ENCODE results near the gene BABAM2. TPM values are rescaled to one million over a fixed set of nuclear protein-coding genes. Genes with fewer than 3 reads are reported as not detected.

The BABAM2 gene
- total and polyA plus RNA-seq, 2 experiments from 2014 or later: 31.8 to 83.3 TPM

- no peaks in the 10 kb centered on the region for H3K4me1 ChIP-seq (ENCODE audit: low read depth)
- no peak for DNase-seq (ENCODE audit: low read depth in 1 of 2, low spot score in 1 of 2)
- H3K9me3 ChIP-seq (ENCODE audit: low read depth): no peaks in the 10 kb centered on the region
- no peak for TF ChIP-seq CTCF (IDR thresholded peaks at IDR 0.05; ENCODE audit: low read depth, low read length)
- no peak overlapping the region for H3K27ac ChIP-seq
- H3K36me3 ChIP-seq: peaks cover 5% of the 10 kb centered on the region
- H3K4me3 ChIP-seq: no peak overlapping the region
- no peaks in the 10 kb centered on the region for H3K27me3 ChIP-seq
These were observed 11.6 kb downstream of the BABAM2 start for GRCh38 chr2:27902098-27902497.

- DNase-seq (ENCODE audit: low read depth in 1 of 2, low spot score in 1 of 2): peak in 1 of 2 donors; percentile 41
- no peaks in the 10 kb centered on the region for H3K27me3 ChIP-seq
- H3K9me3 ChIP-seq (ENCODE audit: low read depth): no peaks in the 10 kb centered on the region
- no peak for TF ChIP-seq CTCF (IDR thresholded peaks at IDR 0.05; ENCODE audit: low read depth, low read length)
- no peak overlapping the region for H3K27ac ChIP-seq
- H3K4me1 ChIP-seq (ENCODE audit: low read depth): no peaks in the 10 kb centered on the region
- H3K4me3 ChIP-seq: no peak overlapping the region
- peaks cover 5% of the 10 kb centered on the region for H3K36me3 ChIP-seq
These were observed 12.5 kb downstream of the BABAM2 start for GRCh38 chr2:27903018-27903417.

- peaks cover 5% of the 10 kb centered on the region for H3K36me3 ChIP-seq
- DNase-seq (ENCODE audit: low read depth in 1 of 2, low spot score in 1 of 2): peak in 1 of 2 donors; percentile 49
- no peak for TF ChIP-seq CTCF (IDR thresholded peaks at IDR 0.05; ENCODE audit: low read depth, low read length)
- no peak overlapping the region for H3K4me3 ChIP-seq
- no peaks in the 10 kb centered on the region for H3K4me1 ChIP-seq (ENCODE audit: low read depth)
- H3K9me3 ChIP-seq (ENCODE audit: low read depth): no peaks in the 10 kb centered on the region
- no peaks in the 10 kb centered on the region for H3K27me3 ChIP-seq
- H3K27ac ChIP-seq: no peak overlapping the region
These were observed 13.3 kb downstream of the BABAM2 start for GRCh38 chr2:27903649-27904404.

GRCh38 chr2:27904405-27904665 lies 13.8 kb downstream of the BABAM2 start:
- H3K9me3 ChIP-seq (ENCODE audit: low read depth): no peaks in the 10 kb centered on the region
- no peak for TF ChIP-seq CTCF (IDR thresholded peaks at IDR 0.05; ENCODE audit: low read depth, low read length)
- no peak overlapping the region for H3K4me3 ChIP-seq
- peaks cover 5% of the 10 kb centered on the region for H3K36me3 ChIP-seq
- no peak overlapping the region for H3K27ac ChIP-seq
- H3K4me1 ChIP-seq (ENCODE audit: low read depth): no peaks in the 10 kb centered on the region
- H3K27me3 ChIP-seq: no peaks in the 10 kb centered on the region
- DNase-seq (ENCODE audit: low read depth in 1 of 2, low spot score in 1 of 2): no peak

- H3K9me3 ChIP-seq (ENCODE audit: low read depth): no peaks in the 10 kb centered on the region
- DNase-seq (ENCODE audit: low read depth in 1 of 2, low spot score in 1 of 2): no peak
These were observed 15.5 kb downstream of the BABAM2 start for GRCh38 chr2:27906074-27906473.

More at GRCh38 chr2:27906074-27906473, 15.5 kb downstream of the BABAM2 start:
- no peak overlapping the region for H3K27ac ChIP-seq
- no peaks in the 10 kb centered on the region for H3K36me3 ChIP-seq
- H3K27me3 ChIP-seq: no peaks in the 10 kb centered on the region
- no peaks in the 10 kb centered on the region for H3K4me1 ChIP-seq (ENCODE audit: low read depth)
- no peak for TF ChIP-seq CTCF (IDR thresholded peaks at IDR 0.05; ENCODE audit: low read depth, low read length)
- no peak overlapping the region for H3K4me3 ChIP-seq
